SK-N-SH treated with all-trans-retinoic acid at 6 μM for 48 hours (cell line): ENCODE measurements around the gene DLG2.

ENCODE experiments used
- ATAC-seq: fragments of 200-7000 bp; cut with Tn5 transposase; 3 replicates; pipeline ENCODE4 v1.9.1; 2020; ENCODE audit warnings: mild to moderate bottlenecking, moderate library complexity
- ARNTL ChIP-seq: fragments of 450-650 bp; formaldehyde crosslinking; IDR thresholded peaks from 2 replicates; pipeline ENCODE4 v1.5.0; 2020; ENCODE audit warnings: low read depth, mild to moderate bottlenecking, moderate library complexity, borderline replicate concordance
- BACH2 ChIP-seq: fragments of 250-450 bp; sonication (Bioruptor Pico); IDR thresholded peaks from 2 replicates; pipeline ENCODE4 v1.9.0; 2021; ENCODE audit warnings: mild to moderate bottlenecking, borderline replicate concordance
- CREB5 ChIP-seq: fragments of 250-450 bp; sonication (Bioruptor Pico); IDR thresholded peaks from 2 replicates; pipeline ENCODE4 v1.5.1; 2020; ENCODE audit warnings: low read depth, mild to moderate bottlenecking, moderate library complexity
- CSDC2 ChIP-seq: fragments of 250-450 bp; sonication (Bioruptor Pico); IDR thresholded peaks from 2 replicates; pipeline ENCODE4 v1.5.0; 2020; ENCODE audit warnings: mild to moderate bottlenecking, moderate library complexity
- CSRNP3 ChIP-seq: fragments of 250-450 bp; sonication (Bioruptor Pico); IDR thresholded peaks from 2 replicates; pipeline ENCODE4 v1.5.1; 2021; ENCODE audit warnings: mild to moderate bottlenecking, moderate library complexity
- ESRRG ChIP-seq: fragments of 250-450 bp; sonication (Bioruptor Pico); IDR thresholded peaks from 2 replicates; pipeline ENCODE4 v1.6.1; 2021; ENCODE audit warnings: mild to moderate bottlenecking
- ISL1 ChIP-seq: fragments of 250-450 bp; sonication (Bioruptor Pico); IDR thresholded peaks from 2 replicates; pipeline ENCODE4 v2.1.2; 2022; ENCODE audit warnings: mild to moderate bottlenecking, moderate library complexity
- OSR1 ChIP-seq: fragments of 250-450 bp; sonication (Bioruptor Pico); IDR thresholded peaks from 2 replicates; pipeline ENCODE4 v1.8.0; 2022; ENCODE audit warnings: moderate library complexity, mild to moderate bottlenecking, inconsistent platforms
- PATZ1 ChIP-seq: fragments of 250-450 bp; sonication (Bioruptor Pico); IDR thresholded peaks from 2 replicates; pipeline ENCODE4 v1.8.0; 2020; ENCODE audit warnings: mild to moderate bottlenecking, moderate library complexity, borderline replicate concordance
- RARB ChIP-seq: fragments of 250-450 bp; sonication (Bioruptor Pico); IDR thresholded peaks from 2 replicates; pipeline ENCODE4 v1.8.0; 2021; ENCODE audit warnings: mild to moderate bottlenecking, moderate library complexity
- SNAI2 ChIP-seq: fragments of 250-450 bp; sonication (Bioruptor Pico); IDR thresholded peaks from 2 replicates; pipeline ENCODE4 v1.5.0; 2020; ENCODE audit warnings: mild to moderate bottlenecking, moderate library complexity
- TCF4 ChIP-seq: fragments of 250-450 bp; sonication (Bioruptor Pico); IDR thresholded peaks from 2 replicates; pipeline ENCODE4 v1.8.0; 2021; ENCODE audit warnings: mild to moderate bottlenecking, moderate library complexity, borderline replicate concordance
- TOX ChIP-seq: fragments of 250-450 bp; sonication (Bioruptor Pico); IDR thresholded peaks from 2 replicates; pipeline ENCODE4 v1.8.0; 2021; ENCODE audit warnings: mild to moderate bottlenecking, moderate library complexity, borderline replicate concordance
- TSHZ2 ChIP-seq: fragments of 250-450 bp; sonication (Bioruptor Pico); IDR thresholded peaks from 2 replicates; pipeline ENCODE4 v1.5.0; 2020; ENCODE audit warnings: mild to moderate bottlenecking, moderate library complexity
- ZC3H10 ChIP-seq: fragments of 250-450 bp; sonication (Bioruptor Pico); IDR thresholded peaks from 2 replicates; pipeline ENCODE4 v1.5.1; 2021; ENCODE audit warnings: mild to moderate bottlenecking, moderate library complexity
- ZFP3 ChIP-seq: fragments of 250-450 bp; sonication (Bioruptor Pico); IDR thresholded peaks from 2 replicates; pipeline ENCODE4 v1.5.0; 2020; ENCODE audit warnings: mild to moderate bottlenecking, moderate library complexity
- ZFP30 ChIP-seq: fragments of 450-650 bp; formaldehyde crosslinking; IDR thresholded peaks from 2 replicates; pipeline ENCODE4 v1.5.0; 2022; ENCODE audit warnings: mild to moderate bottlenecking, moderate library complexity
- ZNF565 ChIP-seq: fragments of 450-650 bp; formaldehyde crosslinking; conservative IDR thresholded peaks from 2 replicates; pipeline ENCODE4 v1.5.0; 2020; ENCODE audit warnings: low read depth, mild to moderate bottlenecking, moderate library complexity
- ZNF70 ChIP-seq: fragments of 450-650 bp; formaldehyde crosslinking; IDR thresholded peaks from 2 replicates; pipeline ENCODE4 v1.5.0; 2020; ENCODE audit warnings: mild to moderate bottlenecking, moderate library complexity
- ZNF8 ChIP-seq: fragments of 450-650 bp; formaldehyde crosslinking; IDR thresholded peaks from 2 replicates; pipeline ENCODE4 v1.5.0; 2020; ENCODE audit warnings: mild to moderate bottlenecking, moderate library complexity

Gene DLG2

GRCh38 chr11:84884836-84885235 lies 742.3 kb downstream of the DLG2 start:
- ATAC-seq = no peak
- TF ChIP-seq PATZ1 (CRISPR knock-in tag) = no peak
- no peak for TF ChIP-seq CREB5 (CRISPR knock-in tag)
- no peak for TF ChIP-seq ARNTL (CRISPR knock-in tag)
- no peak for TF ChIP-seq SNAI2 (CRISPR knock-in tag)

- no peak for TF ChIP-seq TSHZ2 (CRISPR knock-in tag)
- TF ChIP-seq OSR1 (CRISPR knock-in tag) = no peak
- TF ChIP-seq ZNF70 (CRISPR knock-in tag) = no peak
- no peak for TF ChIP-seq ESRRG (CRISPR knock-in tag)
- TF ChIP-seq BACH2 (CRISPR knock-in tag) = no peak
- TF ChIP-seq ZFP3 (CRISPR knock-in tag) = no peak
- no peak for TF ChIP-seq TOX (CRISPR knock-in tag)
- no peak for TF ChIP-seq ZNF8 (CRISPR knock-in tag)
- TF ChIP-seq PATZ1 (CRISPR knock-in tag) = no peak
- TF ChIP-seq CREB5 (CRISPR knock-in tag) = no peak
- TF ChIP-seq ZNF565 (CRISPR knock-in tag) = no peak
- no peak for TF ChIP-seq CSRNP3 (CRISPR knock-in tag)
- no peak for TF ChIP-seq TCF4 (CRISPR knock-in tag)
- TF ChIP-seq ZFP30 (CRISPR knock-in tag) = no peak
- TF ChIP-seq SNAI2 (CRISPR knock-in tag) = no peak
- TF ChIP-seq, all 23 proteins: peak for 0
- no peak for ATAC-seq
Measured at GRCh38 chr11:84882056-84882455, 745.1 kb downstream of the DLG2 start.

GRCh38 chr11:84871116-84871515 lies 756.0 kb downstream of the DLG2 start:
- ATAC-seq = no peak
- TF ChIP-seq ZC3H10 (CRISPR knock-in tag) (no peak), ZNF565 (CRISPR knock-in tag) (no peak), SNAI2 (CRISPR knock-in tag) (no peak), ZFP30 (CRISPR knock-in tag) (no peak), ZFP3 (CRISPR knock-in tag) (no peak), CSDC2 (CRISPR knock-in tag) (no peak), RARB (CRISPR knock-in tag) (no peak), TSHZ2 (CRISPR knock-in tag) (no peak), TCF4 (CRISPR knock-in tag) (no peak), ARNTL (CRISPR knock-in tag) (no peak), ESRRG (CRISPR knock-in tag) (no peak), TOX (CRISPR knock-in tag) (no peak), ISL1 (no peak), OSR1 (CRISPR knock-in tag) (no peak)
